Activated T-cell treated with anti-CD3 and anti-CD28 coated beads, Interleukin-2, amount 50 U/mL, for 48 hours (primary cell): ENCODE measurements around the gene ESYT1.

Source experiments
- DNase-seq, 2 experiments: peaks; one replicate each; pipeline ENCODE4 v3.0.0-alpha.2; 2020

Gene ESYT1, protein sequence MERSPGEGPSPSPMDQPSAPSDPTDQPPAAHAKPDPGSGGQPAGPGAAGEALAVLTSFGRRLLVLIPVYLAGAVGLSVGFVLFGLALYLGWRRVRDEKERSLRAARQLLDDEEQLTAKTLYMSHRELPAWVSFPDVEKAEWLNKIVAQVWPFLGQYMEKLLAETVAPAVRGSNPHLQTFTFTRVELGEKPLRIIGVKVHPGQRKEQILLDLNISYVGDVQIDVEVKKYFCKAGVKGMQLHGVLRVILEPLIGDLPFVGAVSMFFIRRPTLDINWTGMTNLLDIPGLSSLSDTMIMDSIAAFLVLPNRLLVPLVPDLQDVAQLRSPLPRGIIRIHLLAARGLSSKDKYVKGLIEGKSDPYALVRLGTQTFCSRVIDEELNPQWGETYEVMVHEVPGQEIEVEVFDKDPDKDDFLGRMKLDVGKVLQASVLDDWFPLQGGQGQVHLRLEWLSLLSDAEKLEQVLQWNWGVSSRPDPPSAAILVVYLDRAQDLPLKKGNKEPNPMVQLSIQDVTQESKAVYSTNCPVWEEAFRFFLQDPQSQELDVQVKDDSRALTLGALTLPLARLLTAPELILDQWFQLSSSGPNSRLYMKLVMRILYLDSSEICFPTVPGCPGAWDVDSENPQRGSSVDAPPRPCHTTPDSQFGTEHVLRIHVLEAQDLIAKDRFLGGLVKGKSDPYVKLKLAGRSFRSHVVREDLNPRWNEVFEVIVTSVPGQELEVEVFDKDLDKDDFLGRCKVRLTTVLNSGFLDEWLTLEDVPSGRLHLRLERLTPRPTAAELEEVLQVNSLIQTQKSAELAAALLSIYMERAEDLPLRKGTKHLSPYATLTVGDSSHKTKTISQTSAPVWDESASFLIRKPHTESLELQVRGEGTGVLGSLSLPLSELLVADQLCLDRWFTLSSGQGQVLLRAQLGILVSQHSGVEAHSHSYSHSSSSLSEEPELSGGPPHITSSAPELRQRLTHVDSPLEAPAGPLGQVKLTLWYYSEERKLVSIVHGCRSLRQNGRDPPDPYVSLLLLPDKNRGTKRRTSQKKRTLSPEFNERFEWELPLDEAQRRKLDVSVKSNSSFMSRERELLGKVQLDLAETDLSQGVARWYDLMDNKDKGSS

DNA sequence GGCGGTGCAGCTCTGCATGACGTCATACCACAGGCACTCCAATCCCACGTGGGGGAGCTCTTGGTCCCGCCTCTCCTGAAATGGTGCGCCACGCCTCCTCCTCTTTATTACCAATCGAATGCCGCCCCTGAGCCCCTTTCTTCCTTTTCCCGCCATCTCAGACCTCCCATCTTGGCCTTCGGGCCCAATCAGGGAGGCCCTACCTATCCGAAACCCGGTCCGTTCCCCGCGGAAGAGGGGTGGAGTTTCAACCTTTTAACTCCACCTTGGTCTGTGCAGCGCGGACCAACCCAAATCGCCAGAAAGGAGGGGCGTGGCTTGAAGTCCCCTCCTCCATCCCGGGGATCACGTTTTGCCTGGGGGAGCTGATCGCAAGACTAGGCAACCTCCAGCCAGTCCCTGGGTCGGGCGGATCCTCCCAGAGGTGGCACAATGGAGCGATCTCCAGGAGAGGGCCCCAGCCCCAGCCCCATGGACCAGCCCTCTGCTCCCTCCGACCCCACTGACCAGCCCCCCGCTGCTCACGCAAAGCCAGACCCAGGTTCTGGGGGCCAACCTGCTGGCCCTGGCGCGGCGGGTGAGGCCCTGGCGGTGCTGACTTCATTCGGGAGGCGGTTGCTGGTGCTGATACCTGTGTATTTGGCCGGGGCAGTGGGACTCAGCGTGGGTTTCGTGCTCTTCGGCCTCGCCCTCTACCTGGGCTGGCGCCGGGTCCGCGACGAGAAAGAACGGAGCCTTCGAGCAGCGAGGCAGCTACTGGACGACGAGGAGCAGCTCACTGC, at the start of gene ESYT1:
ESYT1 (plus strand) TSS at position 380 of the 782 bp plus-strand sequence; CDS start at position 433, 53 bp downstream.
- DNase-seq, result peak; percentile 97

DNA sequence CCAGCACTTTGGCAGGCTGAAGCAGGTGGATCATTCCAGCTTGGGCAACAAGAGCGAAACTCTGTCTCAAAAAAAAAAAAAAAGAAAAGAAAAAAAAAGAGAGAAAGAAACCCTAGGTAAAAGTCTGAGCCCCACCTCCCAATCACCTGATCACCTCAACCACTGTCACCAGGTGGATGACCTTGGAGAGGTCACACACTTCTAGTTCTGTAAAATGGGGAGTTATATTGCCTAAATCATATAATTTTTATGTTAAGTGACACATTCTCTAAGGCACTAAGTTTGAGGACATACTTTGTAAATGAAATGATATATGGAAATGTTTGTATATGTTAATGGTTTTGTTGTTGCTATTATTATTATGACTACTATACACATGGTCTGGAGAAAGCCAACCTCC, 49.6 kb upstream of the ESYT1 start:
- DNase-seq, result no peak

DNA sequence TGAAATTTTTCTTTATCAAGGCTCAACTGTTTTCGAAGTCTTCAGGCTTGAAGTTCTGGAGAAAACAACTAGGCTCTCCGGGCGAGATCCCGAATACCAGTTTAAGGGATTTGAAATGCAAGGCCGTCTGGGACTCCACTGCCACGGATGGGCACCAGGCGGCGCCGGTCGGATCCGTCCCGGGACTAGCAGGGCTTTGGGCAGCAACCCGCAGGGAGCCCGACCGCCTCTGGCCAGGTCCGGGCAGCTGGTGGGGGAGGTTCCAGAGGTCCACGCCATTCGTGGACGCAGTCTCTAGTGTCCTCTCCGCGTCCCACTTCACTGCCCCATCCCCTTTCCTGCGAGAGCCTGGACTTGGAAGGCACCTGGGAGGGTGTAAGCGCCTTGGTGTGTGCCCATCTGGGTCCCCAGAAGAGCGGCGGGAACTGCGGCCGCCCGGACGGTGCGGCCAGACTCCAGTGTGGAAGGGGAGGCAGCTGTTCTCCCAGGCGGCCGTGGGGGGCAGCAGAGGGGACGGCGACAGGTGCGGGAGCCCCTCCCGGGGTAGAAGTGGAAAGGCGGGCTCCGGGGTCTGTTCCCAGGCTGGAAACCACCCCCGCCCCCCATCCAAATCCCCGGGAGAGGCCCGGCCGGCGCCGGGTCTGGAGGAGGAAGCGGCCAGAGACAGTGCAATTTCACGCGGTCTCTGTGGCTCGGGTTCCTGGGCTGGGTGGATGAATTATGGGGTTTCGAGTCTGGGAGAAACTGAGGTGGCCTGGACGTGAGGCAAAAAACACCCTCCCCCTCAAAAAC, 48.9 kb upstream of the ESYT1 start:
- peak; percentile 74 to 75 for DNase-seq

DNA sequence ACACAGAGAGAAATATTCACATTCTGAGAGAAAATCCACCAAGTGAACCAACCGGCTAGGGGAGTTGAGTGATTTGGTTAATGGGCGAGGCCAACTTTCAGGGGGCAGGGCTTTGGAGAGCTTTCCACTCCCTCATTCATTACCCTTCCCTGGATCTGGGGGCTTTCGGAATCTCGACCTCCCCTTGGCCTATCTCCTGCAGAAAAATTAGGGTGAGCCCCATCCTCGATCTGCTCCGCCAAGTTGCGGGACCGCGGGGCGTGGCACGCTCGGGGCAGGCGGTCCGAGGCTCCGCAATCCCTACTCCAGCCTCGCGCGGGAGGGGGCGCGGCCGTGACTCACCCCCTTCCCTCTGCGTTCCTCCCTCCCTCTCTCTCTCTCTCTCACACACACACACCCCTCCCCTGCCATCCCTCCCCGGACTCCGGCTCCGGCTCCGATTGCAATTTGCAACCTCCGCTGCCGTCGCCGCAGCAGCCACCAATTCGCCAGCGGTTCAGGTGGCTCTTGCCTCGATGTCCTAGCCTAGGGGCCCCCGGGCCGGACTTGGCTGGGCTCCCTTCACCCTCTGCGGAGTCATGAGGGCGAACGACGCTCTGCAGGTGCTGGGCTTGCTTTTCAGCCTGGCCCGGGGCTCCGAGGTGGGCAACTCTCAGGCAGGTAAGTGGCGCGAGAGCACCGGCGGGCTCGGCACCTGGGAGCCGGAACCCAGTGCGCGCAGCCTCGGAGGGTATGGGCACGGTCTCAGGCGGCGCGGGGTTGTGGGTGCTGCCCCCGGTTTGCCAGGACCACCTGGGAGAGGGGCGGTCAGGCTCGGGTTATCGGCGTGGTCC, 48.1 kb upstream of the ESYT1 start, which contains the start of gene ERBB3:
ERBB3 (plus strand) TSS at position 443 of the 833 bp plus-strand sequence; CDS start at position 579, 136 bp downstream.
- DNase-seq, result peak; percentile 77 to 84

DNA sequence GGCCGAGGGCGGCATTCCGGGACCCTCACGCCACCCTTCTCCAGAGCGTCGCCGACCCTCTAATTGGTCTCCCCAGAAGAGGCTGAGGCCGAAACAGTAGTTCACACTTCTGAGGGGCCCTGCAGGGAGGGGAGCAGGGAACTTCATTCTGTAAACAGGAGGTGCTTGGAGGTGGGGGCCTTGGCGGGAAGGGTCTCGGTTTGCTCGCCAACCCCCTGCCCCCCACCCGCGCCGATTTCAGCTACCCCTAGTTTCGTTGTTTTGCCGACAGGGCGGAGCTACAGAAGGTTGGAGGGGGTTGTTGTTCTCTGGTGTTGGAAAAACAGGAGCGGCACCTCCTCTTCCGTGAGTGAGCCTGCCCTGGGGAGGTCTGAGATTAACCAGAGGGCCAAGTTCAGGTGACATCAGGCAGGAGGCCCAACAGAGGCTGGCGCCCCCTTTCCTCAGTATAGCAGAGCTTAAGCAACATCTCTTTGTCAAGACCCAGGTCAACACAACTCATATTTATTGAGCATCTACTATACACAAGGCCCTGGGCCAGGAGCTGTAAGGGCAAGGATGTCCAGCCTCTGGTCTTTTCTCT, 47.4 kb upstream of the ESYT1 start:
- no peak for DNase-seq

DNA sequence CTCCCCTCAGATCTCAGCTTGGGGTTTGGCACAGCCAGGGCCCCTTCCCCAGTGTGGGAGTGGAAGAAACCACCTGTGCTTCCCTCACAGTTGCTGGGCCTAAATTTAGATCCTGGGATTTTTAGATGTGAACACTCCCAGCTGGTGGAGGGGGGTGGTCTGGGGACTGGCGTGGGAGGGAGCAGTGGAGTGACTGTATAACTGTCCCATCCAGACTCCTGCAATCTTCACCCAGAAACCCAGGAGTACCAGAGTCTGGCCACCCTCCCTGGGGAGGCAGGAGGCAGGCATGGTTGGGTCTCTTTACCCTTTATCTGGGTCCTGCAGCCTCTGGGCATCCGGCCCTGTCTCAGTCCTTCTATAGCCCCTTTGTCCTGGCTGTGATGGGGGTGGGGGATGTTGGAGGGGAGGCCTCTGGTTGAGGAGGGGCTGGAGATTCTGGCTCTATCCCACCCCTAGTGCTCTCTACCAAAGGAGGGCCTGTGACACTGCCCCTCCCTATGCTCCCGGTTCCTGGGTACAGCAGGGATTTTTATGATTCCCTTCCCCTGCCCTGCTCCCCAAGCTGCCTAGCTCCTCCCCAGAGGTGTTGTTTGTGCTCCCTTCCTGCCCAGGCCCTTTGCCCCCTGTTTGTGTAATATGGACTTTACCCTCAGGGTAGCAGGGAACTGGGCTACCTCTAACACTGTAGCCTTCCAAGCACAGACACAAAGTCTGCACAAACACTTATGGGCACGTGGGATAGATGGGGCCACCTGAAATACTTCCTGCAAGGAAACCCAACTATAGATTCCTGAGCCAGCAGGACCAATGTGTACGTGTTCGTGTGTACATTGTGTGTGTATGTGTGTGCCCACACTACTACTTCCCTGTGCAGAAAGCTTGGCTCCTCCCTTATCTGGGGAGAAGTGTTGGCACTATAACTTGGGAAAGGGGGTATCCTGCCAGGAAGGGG, 46.4 kb upstream of the ESYT1 start:
- DNase-seq, result no peak

DNA sequence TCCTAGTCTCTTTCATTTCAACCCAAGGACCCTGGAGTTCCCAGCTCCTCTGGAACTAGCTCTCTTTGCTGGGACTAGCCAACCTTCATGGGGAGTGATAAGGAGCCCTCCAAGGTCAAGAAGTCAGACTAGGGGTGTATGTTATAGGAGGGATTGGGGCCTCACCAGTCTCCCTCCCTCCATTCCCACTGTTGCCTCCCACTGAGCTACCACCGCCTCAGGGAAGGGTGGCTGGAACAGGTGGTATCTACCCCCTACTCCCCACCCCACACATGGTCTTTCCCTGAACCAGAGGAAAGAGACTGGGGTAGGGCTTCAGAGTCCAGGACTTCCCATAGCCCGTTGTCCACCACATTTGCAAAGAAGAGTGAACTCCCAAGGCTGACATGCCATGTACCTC, 45.7 kb upstream of the ESYT1 start:
- no peak for DNase-seq

DNA sequence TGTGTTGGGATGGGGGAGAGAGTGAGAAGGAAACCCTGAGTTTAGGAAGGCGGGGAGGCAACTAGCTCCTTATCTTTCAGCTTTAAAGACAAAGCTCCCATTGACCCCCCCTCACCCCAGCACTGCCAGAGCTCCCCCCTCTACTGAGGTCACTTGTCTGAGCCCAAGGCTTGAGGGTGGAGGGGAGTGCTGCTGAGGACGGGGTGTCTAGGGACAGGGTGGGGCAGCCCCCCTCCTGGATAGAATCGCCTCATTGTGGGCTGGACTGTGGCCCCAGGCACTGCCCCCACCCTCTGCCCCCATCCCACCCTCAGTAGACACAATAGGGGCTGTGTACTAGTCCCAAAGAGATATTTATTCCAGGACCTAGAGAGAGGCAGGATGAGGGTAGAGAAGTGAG, 45.1 kb upstream of the ESYT1 start:
- DNase-seq, result no peak

DNA sequence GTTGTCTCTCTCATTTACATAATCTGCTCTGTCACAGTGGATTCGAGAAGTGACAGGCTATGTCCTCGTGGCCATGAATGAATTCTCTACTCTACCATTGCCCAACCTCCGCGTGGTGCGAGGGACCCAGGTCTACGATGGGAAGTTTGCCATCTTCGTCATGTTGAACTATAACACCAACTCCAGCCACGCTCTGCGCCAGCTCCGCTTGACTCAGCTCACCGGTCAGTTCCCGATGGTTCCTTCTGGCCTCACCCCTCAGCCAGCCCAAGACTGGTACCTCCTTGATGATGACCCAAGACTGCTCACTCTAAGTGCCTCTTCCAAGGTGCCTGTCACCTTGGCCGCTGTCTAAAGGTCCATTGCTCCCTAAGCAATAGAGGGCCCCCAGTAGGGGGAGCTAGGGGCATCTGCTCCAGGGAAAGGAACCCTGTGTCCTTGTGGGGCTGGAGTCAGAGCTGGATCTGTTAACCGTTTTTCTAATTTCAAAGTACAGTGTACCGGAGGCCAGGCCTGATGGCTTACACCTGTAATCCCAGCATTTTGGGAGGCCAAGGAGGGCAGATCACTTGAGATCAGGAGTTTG, 43.0 kb upstream of the ESYT1 start:
- DNase-seq, result peak; percentile 50 to 56

DNA sequence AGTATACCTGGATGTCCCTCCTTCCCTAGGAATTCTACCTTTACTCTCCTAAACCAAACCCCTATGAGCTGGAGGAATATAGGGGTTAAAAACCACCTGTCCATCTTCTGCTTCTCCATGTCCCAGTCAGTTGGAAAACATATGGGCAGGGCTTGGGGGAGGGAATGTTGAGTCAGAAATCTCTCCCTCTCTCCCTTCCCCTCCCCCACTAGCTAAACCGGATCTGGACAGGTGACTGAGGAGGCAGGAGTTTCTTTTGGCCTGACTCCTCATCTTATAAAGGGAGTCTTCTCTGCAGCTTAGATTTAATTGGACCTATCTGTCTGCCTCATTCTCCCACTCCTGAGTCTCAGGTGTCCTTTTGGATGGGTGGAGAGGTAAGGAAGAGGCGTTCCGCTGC, 42.0 kb upstream of the ESYT1 start:
- no peak for DNase-seq

DNA sequence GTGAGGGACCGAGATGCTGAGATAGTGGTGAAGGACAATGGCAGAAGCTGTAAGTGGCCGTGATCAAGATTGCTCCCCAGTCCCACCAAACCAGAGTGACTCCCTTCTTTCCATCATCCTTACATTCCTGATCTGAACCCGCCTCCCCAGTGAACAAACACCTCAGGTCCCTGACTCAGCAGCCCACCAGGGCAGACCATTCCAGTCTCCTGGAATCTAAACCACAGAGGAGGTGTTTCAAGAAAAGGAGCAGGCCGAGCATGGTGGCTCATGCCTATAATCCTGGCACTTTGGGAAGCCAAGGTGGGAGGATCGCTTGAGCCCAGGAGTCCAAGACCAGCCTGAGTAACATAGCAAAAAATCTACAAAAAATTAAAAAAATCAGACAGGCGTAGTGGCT, 41.5 kb upstream of the ESYT1 start:
- no peak for DNase-seq

DNA sequence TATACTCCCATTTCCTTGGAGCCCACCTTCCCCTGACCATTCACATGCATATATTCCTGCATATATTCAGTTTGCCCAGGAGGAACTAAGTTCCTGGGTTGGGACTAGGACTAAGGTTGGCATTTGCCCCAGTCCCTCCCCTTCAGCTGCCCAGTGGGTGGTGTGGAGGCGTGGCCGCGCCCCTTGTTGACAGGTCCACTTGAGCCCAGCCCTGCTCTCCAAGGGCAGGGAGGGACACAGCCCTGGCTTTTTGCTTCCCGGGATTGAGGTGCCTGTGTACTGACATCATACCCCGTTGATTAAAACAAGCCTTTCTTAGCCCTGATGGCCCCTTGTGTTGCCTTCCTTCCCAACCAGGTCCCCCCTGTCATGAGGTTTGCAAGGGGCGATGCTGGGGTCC, 40.8 kb upstream of the ESYT1 start:
- DNase-seq, result no peak

DNA sequence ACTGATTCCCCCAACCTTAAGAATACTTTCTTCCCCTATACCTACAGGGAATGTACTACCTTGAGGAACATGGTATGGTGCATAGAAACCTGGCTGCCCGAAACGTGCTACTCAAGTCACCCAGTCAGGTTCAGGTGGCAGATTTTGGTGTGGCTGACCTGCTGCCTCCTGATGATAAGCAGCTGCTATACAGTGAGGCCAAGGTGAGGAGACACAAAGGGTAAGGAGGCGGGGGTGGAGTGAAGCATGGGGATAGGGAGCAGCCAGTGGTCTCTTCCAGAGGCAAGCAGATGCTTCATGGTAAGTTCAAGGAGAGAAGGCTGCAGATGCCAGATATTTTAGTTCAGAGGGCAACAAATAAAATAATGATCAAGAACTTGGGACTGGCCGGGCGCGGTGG, 30.3 kb upstream of the ESYT1 start:
- DNase-seq, result no peak

DNA sequence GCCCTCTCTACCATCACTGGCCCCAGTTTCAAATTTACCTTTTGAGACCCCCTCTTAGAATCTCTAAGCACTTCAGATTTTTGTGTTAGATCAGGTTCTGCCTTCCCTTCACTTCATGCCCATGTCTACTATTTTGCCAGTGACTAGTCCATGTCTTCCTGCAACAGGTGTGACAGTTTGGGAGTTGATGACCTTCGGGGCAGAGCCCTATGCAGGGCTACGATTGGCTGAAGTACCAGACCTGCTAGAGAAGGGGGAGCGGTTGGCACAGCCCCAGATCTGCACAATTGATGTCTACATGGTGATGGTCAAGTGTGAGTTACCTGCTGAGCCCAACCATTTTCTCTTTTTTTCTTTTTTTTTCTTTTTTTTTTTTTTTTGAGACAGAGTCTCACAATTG, 29.5 kb upstream of the ESYT1 start:
- no peak for DNase-seq

DNA sequence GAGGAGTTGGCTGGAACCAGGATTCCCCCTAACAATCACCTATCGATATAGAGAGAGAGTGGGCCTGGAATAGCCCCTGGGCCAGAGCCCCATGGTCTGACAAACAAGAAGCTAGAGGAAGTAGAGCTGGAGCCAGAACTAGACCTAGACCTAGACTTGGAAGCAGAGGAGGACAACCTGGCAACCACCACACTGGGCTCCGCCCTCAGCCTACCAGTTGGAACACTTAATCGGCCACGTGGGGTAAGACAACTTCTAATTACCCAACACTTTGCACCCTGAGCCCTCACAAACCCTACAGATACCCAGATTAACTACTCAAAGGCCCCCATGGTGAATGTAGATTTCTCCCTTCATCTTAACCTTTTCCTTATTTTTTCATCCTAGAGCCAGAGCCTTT, 28.3 kb upstream of the ESYT1 start:
- no peak for DNase-seq

DNA sequence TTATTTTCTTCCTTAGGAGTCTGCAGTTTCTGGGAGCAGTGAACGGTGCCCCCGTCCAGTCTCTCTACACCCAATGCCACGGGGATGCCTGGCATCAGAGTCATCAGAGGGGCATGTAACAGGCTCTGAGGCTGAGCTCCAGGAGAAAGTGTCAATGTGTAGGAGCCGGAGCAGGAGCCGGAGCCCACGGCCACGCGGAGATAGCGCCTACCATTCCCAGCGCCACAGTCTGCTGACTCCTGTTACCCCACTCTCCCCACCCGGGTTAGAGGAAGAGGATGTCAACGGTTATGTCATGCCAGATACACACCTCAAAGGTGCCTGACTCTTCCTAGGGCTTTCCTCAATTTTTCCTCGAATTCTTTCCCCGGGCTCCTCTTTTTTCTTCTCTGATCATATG, 27.0 kb upstream of the ESYT1 start:
- no peak for DNase-seq

DNA sequence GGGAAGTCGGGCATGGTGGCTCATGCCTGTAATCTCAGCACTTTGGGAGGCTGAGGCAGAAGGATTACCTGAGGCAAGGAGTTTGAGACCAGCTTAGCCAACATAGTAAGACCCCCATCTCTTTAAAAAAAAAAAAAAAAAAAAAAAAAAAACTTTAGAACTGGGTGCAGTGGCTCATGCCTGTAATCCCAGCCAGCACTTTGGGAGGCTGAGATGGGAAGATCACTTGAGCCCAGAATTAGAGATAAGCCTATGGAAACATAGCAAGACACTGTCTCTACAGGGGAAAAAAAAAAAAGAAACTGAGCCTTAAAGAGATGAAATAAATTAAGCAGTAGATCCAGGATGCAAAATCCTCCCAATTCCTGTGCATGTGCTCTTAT, 25.4 kb upstream of the ESYT1 start:
- DNase-seq, result no peak

DNA sequence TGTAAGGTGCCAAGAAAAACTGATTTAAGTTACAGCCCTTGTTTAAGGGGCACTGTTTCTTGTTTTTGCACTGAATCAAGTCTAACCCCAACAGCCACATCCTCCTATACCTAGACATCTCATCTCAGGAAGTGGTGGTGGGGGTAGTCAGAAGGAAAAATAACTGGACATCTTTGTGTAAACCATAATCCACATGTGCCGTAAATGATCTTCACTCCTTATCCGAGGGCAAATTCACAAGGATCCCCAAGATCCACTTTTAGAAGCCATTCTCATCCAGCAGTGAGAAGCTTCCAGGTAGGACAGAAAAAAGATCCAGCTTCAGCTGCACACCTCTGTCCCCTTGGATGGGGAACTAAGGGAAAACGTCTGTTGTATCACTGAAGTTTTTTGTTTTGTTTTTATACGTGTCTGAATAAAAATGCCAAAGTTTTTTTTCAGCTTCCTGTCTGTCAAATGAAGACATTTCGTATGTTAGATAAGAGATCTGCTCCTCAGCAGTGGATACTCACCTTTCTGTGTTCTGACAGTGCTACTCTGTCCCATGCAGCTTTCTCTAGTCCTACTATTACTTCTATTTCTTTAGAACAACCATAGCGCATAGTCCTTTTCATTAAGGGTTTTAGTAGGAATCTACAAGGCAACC, 24.9 kb upstream of the ESYT1 start:
- DNase-seq, result no peak

DNA sequence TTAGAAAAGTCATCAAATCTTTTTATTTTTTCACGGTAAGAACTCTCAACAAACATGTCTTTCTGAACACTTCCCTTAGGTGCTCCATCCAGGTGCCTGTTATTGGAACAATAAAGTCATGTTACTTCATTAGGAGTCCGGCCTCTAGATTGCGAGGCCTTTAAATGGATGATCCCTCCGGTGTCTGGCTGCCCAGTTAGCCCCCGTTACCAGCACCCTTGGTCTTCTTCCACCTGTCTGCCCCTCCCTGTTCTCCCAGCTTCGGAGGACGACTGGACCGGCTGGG, 24.3 kb upstream of the ESYT1 start:
- no peak for DNase-seq
